ENCODE data around the gene CERKL. TPM values are rescaled to one million over a fixed set of nuclear protein-coding genes. Genes with fewer than 3 reads are reported as not detected.
"Not testable (repeated sequence)": the region's sequence is repeated elsewhere in the genome, so short reads cannot be mapped to it uniquely, and the experiment has no call there.

Gene CERKL, protein sequence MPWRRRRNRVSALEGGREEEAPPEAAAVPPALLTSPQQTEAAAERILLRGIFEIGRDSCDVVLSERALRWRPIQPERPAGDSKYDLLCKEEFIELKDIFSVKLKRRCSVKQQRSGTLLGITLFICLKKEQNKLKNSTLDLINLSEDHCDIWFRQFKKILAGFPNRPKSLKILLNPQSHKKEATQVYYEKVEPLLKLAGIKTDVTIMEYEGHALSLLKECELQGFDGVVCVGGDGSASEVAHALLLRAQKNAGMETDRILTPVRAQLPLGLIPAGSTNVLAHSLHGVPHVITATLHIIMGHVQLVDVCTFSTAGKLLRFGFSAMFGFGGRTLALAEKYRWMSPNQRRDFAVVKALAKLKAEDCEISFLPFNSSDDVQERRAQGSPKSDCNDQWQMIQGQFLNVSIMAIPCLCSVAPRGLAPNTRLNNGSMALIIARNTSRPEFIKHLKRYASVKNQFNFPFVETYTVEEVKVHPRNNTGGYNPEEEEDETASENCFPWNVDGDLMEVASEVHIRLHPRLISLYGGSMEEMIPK
- total RNA-seq (2014; rRNA removed; shearing (Covaris generic)) (not detected in 2 replicates), total RNA-seq (2022) (not detected in 2 replicates), Bru-seq, nascent RNA (percentile 6 among the genes with signal in this experiment), BruChase-seq, experiment 1, labeled RNA remaining after a 6-hour chase (percentile 2 among the genes with signal in this experiment), BruChase-seq, experiment 2, labeled RNA remaining after a 2-hour chase (percentile 4 among the genes with signal in this experiment)
- long read RNA-seq: 0 reads

DNA sequence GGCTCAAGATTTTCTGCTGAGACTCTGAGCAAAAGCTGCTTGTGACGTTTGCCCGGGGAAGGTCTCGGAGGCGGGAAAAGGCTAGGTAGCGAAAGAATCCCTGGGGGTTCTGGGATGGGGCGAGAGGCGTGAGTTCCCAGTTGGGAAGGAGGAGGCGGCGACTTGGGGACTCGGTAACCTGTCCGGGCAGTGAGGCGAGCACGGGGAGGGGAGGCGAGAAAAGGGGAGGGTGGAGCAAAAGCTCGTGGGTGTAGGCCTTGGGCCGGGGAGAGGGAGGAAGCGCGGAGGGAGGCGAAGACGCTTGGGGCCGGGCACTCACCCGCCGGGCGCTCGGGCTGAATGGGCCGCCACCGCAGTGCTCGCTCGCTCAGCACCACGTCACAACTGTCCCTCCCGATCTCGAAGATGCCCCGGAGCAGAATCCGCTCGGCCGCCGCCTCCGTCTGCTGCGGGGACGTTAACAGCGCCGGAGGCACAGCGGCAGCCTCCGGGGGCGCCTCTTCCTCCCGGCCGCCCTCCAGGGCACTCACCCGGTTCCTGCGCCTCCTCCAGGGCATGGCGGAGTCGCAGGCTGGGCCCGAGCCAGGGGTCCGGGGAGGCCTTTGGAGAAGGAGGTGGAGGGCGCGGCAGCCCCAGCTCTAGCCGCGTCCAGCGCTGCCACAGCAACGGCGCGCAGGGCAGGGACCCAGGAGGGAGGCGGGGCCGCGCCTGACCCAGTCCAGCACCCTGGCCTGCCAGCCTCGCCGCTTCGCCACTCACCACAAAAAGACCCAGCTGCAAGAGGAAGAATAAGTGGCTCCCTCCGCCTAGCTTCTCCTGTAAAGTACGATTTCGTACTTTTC, at the start of gene CERKL:
Gene CERKL (minus strand): TSS at position 656 of the 842 bp plus-strand sequence. CDS start 99 bp downstream, at position 557.
- no TSS peak for BruUV-seq (replicated peaks)

DNA sequence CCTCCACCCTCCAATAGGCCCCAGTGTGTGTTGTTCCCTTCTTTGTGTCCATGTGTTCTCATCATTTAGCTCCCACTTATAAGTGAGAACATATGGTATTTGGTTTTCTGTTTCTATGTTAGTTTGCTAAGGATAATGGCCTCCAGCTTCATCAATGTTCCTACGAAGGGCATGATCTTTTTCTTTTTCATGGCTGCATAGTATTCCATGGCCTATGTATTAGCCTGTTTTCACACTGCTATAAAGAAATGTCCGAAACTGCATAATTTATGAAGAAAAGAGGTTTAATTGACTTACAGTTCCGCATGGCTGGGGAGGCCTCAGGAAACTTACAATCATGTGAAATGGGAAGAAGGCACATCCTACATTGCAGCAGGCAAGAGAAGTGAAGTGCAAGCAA, 45.6 kb upstream of the CERKL start:
- H3K9me2 ChIP-seq (ENCODE audit: insufficient read depth, low read length); DNase-seq (ENCODE audit: low spot score); H3K4me3 ChIP-seq (ENCODE audit: low read depth, low read length, poor library complexity, severe bottlenecking); H3K4me1 ChIP-seq (ENCODE audit: insufficient read depth, low read length, poor library complexity, severe bottlenecking); H3K4me2 ChIP-seq (ENCODE audit: low read length); BruUV-seq (replicated peaks); CTCF ChIA-PET (ENCODE audit: unreplicated experiment); H2AFZ ChIP-seq (ENCODE audit: low read length); H3K79me2 ChIP-seq (ENCODE audit: insufficient read depth, low read depth, low read length); intact Hi-C loops (cut with micrococcal nuclease; ENCODE audit: unreplicated experiment); H3K27ac ChIP-seq (ENCODE audit: low read depth, low read length, poor library complexity, severe bottlenecking); POLR2A ChIA-PET; H4K20me1 ChIP-seq (ENCODE audit: insufficient read depth, low read length); H3K36me3 ChIP-seq (ENCODE audit: insufficient read depth, low read length): not testable (repeated sequence)
- 0 out of 2 replicates have a peak, but pooled peaks cover 10% of the 10 kb centered on the region for H3K9me3 ChIP-seq (ENCODE audit: low read length)

More for the DNA sequence above, at the start of gene CERKL:
- ChIA-PET CTCF (ENCODE audit: unreplicated experiment) (no interaction called here), POLR2A (interaction anchor here (1.0 kb wide), 1 partner anchor 10 kb away, joined by 5 read pairs; no protein-coding TSS in a partner anchor)
- Histone ChIP-seq H3K4me1 (ENCODE audit: insufficient read depth, low read length, poor library complexity, severe bottlenecking) (no peaks in the 10 kb centered on the region), H2AFZ (ENCODE audit: low read length) (no peak within 1 kb of the TSS), H3K36me3 (ENCODE audit: insufficient read depth, low read length) (no peaks in the 10 kb centered on the region), H3K9me2 (ENCODE audit: insufficient read depth, low read length) (no peaks in the 10 kb centered on the region), H3K79me2 (ENCODE audit: insufficient read depth, low read depth, low read length) (no peaks in the 10 kb centered on the region), H3K27ac (ENCODE audit: low read depth, low read length, poor library complexity, severe bottlenecking) (no peak within 1 kb of the TSS), H3K4me3 (ENCODE audit: low read depth, low read length, poor library complexity, severe bottlenecking) (no peak within 1 kb of the TSS), H3K4me2 (ENCODE audit: low read length) (peak within 1 kb of the TSS; percentile 17; the same call in 1 of the 2 replicates), H4K20me1 (ENCODE audit: insufficient read depth, low read length) (no peaks in the 10 kb centered on the region), H3K9me3 (ENCODE audit: low read length) (no peaks in the 10 kb centered on the region)
- TF ChIP-seq, protein P1, sequence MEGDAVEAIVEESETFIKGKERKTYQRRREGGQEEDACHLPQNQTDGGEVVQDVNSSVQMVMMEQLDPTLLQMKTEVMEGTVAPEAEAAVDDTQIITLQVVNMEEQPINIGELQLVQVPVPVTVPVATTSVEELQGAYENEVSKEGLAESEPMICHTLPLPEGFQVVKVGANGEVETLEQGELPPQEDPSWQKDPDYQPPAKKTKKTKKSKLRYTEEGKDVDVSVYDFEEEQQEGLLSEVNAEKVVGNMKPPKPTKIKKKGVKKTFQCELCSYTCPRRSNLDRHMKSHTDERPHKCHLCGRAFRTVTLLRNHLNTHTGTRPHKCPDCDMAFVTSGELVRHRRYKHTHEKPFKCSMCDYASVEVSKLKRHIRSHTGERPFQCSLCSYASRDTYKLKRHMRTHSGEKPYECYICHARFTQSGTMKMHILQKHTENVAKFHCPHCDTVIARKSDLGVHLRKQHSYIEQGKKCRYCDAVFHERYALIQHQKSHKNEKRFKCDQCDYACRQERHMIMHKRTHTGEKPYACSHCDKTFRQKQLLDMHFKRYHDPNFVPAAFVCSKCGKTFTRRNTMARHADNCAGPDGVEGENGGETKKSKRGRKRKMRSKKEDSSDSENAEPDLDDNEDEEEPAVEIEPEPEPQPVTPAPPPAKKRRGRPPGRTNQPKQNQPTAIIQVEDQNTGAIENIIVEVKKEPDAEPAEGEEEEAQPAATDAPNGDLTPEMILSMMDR (conservative IDR thresholded peaks at IDR 0.05; ENCODE audit: low read length): no peak
- TF ChIP-seq EZH2phosphoT487 (IDR thresholded peaks at IDR 0.05; ENCODE audit: borderline replicate concordance, low read depth, low read length): no peak
- DNase-seq (ENCODE audit: low spot score): no peak
- intact Hi-C loops (cut with micrococcal nuclease; ENCODE audit: unreplicated experiment): no loop called here

DNA sequence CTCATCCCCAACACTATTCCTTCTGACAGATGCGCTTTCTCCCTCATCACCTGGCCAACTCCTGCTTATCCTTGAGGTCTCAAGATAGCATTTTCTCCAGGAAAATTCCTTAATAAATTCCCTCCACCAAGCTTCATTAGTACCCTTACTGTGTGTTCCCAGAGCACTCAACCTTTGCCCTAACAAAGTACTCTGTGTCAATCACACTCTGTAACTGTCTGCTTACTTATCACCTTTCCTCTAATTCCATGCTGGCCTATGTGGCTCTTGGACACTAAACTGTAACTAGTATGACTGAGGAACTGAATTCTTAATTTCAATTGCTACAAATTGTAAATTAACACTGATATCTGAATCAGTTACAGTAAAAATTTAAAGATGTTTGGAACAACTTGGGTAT, 41.3 kb upstream of the CERKL start:
- H3K9me3 ChIP-seq (ENCODE audit: low read length): 0 out of 2 replicates have a peak, but pooled peaks cover 3% of the 10 kb centered on the region
- DNase-seq (ENCODE audit: low spot score): no peak
- H3K9me2 ChIP-seq (ENCODE audit: insufficient read depth, low read length): no peaks in the 10 kb centered on the region
- no peaks in the 10 kb centered on the region for H3K36me3 ChIP-seq (ENCODE audit: insufficient read depth, low read length)
- H4K20me1 ChIP-seq (ENCODE audit: insufficient read depth, low read length): no peaks in the 10 kb centered on the region
- H3K79me2 ChIP-seq (ENCODE audit: insufficient read depth, low read depth, low read length): no peaks in the 10 kb centered on the region
- ChIA-PET POLR2A (no interaction called here), CTCF (ENCODE audit: unreplicated experiment) (no interaction called here)
- no peak overlapping the region for H3K4me3 ChIP-seq (ENCODE audit: low read depth, low read length, poor library complexity, severe bottlenecking)
- no TSS peak for BruUV-seq (replicated peaks)
- H3K4me2 ChIP-seq (ENCODE audit: low read length): no peak overlapping the region
- intact Hi-C loops (cut with micrococcal nuclease; ENCODE audit: unreplicated experiment): no loop called here
- no peak overlapping the region for H2AFZ ChIP-seq (ENCODE audit: low read length)
- H3K27ac ChIP-seq (ENCODE audit: low read depth, low read length, poor library complexity, severe bottlenecking): no peak overlapping the region
- TF ChIP-seq, protein P1 (conservative IDR thresholded peaks at IDR 0.05; ENCODE audit: low read length): no peak
- no peak for TF ChIP-seq EZH2phosphoT487 (IDR thresholded peaks at IDR 0.05; ENCODE audit: borderline replicate concordance, low read depth, low read length)
- H3K4me1 ChIP-seq (ENCODE audit: insufficient read depth, low read length, poor library complexity, severe bottlenecking): no peaks in the 10 kb centered on the region
